GM19468 (cell line): Measurements from ENCODE around the gene RNASE1.

Experiments used
- ATAC-seq: cut with Tn5 transposase; IDR thresholded peaks from one replicate; pipeline ENCODE4 v1.9.1; 2021; ENCODE audit warnings: mild to moderate bottlenecking, moderate library complexity, moderate number of reproducible peaks; ENCODE audit not compliant: unreplicated experiment; ENCODE audit errors: extremely low read depth

The RNASE1 gene

GRCh38 chr14:20809917-20810316 is 7.3 kb upstream of the RNASE1 start:
- ATAC-seq, result no peak

DNA sequence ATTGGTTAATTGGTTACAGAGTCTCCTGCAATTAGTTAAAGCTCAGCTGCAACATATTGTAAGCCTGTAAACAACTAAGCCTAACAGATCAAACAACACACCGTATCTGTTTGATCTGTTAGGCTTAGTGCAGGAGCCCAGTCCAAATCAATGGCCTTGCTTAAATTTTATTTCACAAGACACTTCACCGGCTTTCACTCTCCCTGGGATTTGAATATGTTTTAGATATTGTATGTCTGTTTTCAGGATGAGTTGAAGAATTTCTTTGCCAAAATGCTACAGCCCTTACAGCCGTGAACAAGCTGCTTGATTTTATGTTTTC is 5.5 kb upstream of the RNASE1 start:
- no peak for ATAC-seq

DNA sequence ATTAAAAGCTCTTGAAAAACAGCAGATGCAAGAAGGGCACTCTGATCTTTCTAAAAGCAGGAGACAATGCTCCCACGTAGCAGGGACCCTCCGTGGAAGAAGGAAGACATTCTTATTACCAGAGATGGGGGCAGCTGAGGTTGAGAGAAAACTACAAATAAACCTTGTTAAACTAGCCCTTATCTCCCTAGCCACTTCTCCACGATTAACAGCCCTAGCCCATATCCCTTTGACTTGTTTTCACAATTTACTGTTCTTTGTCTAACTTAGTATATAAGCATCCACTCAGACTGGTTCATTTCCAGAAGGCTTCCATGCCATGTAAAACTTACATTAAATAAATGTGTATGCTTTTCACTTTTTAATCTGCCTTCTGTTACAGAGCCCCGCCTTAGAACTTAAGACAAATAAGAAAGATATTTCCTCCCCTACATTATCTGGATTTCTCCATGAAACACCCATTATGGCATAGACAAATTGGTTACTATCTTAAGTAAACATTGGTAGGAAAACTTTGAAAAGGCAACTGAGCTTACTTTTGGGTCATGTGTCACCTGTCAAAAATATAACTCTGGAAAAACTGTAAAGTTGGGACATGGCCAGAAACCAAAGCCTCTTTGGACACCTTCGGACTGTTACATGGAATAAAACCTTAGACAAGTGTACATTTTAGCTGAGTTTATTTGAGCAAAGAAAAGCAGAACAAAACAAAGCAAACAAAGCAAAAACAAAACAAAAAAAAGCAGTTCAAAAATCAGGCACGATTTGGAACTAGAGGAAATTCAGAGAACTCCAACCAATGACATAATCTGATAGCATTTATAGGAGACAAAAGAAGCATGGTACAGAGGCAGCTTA is 4.9 kb upstream of the RNASE1 start:
- no peak for ATAC-seq

- ATAC-seq, result no peak
These were observed 2.8 kb upstream of the RNASE1 start for GRCh38 chr14:20805485-20805884.

GRCh38 chr14:20803223-20803622 is 579 bp upstream of the RNASE1 start:
- no peak for ATAC-seq

- no peak for ATAC-seq
These were observed 918 bp downstream of the RNASE1 start for GRCh38 chr14:20801726-20802125.

GRCh38 chr14:20799892-20800544 is 2.6 kb downstream of the RNASE1 start:
- ATAC-seq, result no peak

DNA sequence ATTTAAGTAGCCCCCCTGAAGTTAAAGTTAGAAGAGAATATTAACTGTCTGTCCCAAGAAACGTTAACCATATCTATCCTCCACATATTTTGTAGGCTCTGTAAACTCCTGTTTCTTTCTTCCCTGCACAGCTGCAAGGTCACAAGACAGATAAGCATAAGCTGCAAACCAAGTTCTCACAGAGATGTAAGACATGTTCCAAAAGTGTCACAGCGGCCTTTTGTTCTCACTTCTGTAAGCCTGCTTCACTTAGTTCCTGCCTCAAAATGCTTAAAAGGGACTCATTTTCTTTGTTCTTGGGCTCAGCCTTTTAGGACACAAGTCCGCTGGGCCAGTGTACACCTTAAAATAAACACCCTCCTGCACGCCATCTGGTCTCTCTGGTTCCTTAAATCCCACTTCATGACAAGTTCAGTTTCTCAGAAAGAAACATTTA is 3.2 kb downstream of the RNASE1 start:
- no peak for ATAC-seq

- no peak for ATAC-seq
These were observed 3.7 kb downstream of the RNASE1 start for GRCh38 chr14:20798932-20799331.

GRCh38 chr14:20798318-20798717 is 4.3 kb downstream of the RNASE1 start:
- no peak for ATAC-seq

DNA sequence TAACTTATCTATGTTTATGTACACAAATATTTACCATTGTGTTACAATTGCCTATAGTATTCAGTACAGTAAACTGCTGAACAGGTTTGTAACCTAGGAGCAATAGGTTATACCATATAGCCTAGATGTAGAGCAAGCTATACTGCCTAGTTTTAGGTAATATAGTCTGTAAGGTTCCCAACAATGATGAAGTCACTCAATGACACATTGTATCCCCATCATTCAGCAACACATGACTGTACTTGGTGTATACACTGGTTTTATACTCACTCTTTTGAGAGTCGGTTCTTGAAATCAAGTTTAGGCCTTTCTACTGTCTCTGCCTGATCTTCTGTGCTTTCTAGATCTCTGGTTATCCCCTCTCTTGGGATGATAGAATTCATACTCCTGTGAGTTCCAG is 5.5 kb downstream of the RNASE1 start:
- ATAC-seq, result no peak

DNA sequence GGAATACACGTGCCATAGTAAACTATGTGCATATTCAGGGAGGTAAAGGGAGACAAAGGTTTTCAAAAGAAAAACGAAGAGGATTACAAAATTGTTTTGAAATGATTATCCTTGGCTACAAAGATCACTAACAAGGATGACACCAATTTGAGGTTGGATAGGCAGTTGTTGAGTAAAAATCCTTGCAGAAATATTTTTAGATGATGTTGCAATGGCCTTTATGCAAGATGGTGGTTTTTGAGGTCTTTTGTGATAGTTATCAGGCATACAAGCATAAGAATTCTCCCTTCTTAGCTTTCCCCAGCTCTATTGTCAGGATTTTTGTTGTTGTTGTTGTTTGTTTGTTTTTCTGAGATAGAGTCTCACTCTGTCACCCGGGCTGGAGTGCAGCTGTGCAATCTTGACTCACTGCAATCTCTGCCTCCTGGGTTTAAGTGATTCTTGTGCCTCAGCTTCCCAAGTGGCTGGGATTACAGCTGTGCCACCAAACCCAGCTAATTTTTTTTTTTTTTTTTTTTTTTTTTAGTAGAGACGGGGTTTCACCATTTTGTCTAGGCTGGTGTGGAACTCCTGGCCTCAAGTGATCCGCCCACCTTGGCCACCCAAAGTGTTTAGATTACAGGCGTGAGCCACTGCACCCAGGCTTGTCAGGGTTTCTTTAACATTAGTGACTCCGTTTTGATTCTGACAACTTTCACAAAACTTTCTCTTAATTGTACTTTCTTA is 7.8 kb downstream of the RNASE1 start:
- ATAC-seq, result no peak

DNA sequence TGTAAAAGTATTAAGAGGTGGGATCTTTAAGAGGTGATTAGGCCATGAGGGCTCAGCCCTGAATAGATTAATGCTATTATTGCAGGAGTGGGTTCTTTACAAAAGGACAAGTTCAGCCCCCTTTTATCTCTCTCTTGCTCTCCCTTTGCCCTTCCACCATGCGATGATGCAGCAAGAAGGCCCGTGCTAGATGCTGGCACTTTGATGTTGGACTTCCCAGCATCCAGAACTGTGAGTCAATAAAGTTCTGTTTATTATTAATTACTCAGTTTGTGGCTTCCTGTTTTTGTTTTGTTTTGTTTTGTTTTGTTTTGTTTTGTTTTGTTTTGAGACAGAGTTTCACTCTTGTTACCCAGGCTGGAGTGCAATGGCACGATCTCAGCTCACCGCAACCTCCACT is 10.1 kb downstream of the RNASE1 start:
- ATAC-seq, result no peak

DNA sequence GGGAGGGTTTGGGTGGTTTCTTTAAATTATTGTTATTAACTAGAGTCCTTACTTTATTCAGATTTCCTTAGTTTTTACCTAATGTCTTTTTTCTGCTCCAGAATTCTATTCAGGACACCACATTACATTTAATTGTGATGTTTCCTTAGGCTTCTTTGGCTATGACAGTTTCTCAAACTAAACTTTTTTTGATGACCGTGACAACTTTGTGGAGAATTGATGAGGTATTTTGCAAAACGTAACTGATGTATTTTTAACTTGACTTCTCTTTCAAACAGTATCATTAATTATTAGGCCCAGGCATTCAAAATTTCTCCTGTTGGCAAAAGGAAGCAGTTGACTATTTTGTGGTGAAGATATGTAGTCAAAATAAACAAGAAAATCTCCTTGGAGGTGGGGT is 11.0 kb downstream of the RNASE1 start:
- ATAC-seq, result no peak

GRCh38 chr14:20791187-20791586 is 11.5 kb downstream of the RNASE1 start:
- no peak for ATAC-seq

DNA sequence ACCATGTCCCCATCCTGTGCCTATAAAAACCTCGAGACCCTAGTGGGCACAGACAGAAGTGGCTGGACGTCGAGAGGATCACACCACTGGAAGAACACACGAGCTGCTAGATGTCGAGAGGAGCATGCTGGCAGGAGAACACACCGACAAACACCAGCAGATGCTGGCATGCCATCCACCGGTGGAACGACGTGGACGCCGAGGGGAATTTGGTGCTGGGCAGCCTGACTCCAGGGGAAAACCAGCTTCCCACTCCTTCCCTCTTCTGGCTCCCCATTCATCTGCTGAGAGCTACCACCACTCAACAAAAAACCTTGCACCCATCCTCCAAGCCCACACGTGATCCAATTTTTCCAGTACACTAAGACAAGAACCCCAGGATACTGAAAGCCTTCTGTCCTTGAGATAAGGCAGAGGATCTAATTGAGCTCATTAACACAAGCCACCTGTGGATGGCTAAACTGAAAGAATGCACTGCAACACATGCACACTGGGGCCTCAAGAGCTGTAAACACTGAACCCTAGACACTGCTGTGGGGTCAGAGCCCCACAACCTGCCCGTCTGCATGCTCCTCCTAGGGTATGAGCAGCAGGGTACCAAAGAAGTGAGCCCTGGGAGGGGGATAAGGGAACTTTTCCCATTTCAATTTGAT is 12.1 kb downstream of the RNASE1 start:
- no peak for ATAC-seq

DNA sequence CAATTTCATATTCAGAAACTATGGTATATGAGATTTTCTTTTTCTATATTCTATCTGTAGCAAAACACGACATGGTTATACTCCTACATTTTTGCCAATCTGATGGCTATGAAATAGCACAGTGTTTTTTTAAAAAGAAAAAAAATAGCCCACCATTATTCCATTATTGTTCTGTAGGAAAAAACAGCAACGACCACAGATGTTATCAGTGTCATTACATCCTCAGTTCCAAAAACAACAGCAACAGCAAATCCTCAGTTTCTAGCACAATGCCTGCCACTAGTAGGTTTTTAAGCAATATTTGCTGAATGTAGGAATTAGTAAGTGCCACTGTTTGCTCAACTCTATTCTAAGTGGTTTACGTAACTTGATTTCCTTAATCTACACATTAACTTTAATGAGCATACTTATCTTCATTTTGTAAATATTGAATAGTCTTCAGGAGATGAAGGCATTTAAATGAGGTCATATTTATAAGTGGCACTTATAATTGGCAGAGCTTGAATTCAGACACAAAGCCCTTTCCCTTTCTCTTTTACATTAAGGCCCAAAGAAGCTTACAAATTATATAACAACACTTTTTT is 13.3 kb downstream of the RNASE1 start:
- ATAC-seq, result no peak

- no peak for ATAC-seq
These were observed 15.6 kb downstream of the RNASE1 start for GRCh38 chr14:20787025-20787424.

DNA sequence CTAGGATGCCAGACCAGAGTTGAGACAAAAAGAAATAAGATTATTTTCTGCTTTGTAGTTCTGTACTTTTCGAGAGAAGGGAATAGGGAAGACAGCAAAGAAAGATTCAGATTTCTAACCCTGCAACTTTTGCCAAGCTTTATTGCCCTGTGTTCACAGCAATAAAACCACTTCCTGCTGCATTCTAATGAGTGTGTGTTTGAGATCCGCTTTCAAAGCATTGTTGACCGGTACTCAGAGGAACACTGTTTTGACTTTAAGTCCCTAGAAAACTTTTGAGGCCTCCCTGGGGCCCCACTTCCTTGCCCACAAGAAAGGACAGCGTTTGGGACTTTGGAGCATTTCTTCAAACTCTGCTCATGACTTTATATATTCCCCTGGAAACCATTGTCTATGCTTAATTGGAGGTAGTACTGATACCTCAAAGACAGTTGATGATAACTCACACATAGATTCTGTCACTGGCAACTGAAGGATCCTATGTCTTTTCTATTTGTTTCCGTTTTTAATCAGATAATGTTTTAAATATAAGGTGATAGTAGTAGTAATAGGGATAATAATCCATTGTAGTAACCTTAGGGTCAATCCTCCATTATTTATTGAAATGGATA is 20.3 kb downstream of the RNASE1 start:
- ATAC-seq, result peak; percentile 30

- no peak for ATAC-seq
These were observed 20.8 kb downstream of the RNASE1 start for GRCh38 chr14:20781803-20782202.
